IMR-90 (cell line): Measurements from ENCODE around the gene DNAJC17.

ENCODE experiments used
- CEBPB ChIP-seq: IDR thresholded peaks from 2 replicates; pipeline ENCODE4 v1.6.1; 2012; ENCODE audit warnings: low read depth, low read length, improper control_type of control experiment
- CHD1 ChIP-seq: IDR thresholded peaks from 2 replicates; pipeline ENCODE4 v1.6.1; 2012; ENCODE audit warnings: low read depth, low read length, improper control_type of control experiment
- TF ChIP-seq, protein P1 (sequence below): conservative IDR thresholded peaks from 2 replicates; pipeline ENCODE4 v1.5.1; 2012; ENCODE audit warnings: mild to moderate bottlenecking, low read depth, low read length, improper control_type of control experiment

DNA sequence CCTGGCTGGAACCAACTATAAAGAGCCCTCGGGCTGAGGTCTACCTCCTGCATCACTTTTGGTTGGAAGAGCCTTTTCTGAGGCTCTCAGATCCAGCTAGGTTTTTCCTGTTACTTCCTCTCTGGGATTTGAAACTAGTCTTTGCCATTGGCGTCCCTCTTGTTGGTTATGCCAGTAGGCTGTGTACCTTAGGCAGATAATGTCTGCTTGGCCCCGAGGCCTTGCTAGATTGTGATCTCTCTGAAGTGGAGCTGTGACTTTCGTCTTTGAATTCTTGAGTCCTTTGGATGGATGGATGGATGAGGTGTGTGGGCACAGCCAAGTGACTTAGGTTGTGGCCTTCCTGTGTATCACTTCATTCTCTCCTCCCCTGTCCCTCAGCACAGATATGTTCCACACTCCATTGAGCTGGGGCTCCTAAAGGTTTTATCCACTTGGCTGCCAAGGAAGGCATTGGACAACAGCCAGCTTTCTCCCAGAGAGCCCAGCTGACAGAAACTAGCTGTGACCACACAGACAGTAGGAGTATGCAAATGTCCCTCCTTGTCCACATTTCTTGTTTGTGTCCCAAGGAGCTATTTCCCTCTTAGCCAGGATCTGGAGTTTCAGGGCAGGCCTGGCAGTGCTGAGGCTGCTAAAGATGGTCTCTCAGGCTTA is 7.9 kb upstream of the DNAJC17 start:
- TF ChIP-seq, protein P1, sequence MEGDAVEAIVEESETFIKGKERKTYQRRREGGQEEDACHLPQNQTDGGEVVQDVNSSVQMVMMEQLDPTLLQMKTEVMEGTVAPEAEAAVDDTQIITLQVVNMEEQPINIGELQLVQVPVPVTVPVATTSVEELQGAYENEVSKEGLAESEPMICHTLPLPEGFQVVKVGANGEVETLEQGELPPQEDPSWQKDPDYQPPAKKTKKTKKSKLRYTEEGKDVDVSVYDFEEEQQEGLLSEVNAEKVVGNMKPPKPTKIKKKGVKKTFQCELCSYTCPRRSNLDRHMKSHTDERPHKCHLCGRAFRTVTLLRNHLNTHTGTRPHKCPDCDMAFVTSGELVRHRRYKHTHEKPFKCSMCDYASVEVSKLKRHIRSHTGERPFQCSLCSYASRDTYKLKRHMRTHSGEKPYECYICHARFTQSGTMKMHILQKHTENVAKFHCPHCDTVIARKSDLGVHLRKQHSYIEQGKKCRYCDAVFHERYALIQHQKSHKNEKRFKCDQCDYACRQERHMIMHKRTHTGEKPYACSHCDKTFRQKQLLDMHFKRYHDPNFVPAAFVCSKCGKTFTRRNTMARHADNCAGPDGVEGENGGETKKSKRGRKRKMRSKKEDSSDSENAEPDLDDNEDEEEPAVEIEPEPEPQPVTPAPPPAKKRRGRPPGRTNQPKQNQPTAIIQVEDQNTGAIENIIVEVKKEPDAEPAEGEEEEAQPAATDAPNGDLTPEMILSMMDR = no peak
- TF ChIP-seq CHD1 = no peak
- TF ChIP-seq CEBPB = no peak
